Measurements from ENCODE around the gene RBKS.

- TF ChIP-seq, protein P1, sequence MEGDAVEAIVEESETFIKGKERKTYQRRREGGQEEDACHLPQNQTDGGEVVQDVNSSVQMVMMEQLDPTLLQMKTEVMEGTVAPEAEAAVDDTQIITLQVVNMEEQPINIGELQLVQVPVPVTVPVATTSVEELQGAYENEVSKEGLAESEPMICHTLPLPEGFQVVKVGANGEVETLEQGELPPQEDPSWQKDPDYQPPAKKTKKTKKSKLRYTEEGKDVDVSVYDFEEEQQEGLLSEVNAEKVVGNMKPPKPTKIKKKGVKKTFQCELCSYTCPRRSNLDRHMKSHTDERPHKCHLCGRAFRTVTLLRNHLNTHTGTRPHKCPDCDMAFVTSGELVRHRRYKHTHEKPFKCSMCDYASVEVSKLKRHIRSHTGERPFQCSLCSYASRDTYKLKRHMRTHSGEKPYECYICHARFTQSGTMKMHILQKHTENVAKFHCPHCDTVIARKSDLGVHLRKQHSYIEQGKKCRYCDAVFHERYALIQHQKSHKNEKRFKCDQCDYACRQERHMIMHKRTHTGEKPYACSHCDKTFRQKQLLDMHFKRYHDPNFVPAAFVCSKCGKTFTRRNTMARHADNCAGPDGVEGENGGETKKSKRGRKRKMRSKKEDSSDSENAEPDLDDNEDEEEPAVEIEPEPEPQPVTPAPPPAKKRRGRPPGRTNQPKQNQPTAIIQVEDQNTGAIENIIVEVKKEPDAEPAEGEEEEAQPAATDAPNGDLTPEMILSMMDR (conservative IDR thresholded peaks at IDR 0.05; ENCODE audit: low read depth, low read length): no peak
- no peak for TF ChIP-seq EZH2 (IDR thresholded peaks at IDR 0.05; ENCODE audit: borderline replicate concordance, low read depth, low read length, poor library complexity, severe bottlenecking)
Observed at GRCh38 chr2:27866237-27866636, 23.9 kb downstream of the RBKS start.

Measured in A673 (cell line).